Neural progenitor cell (in vitro differentiated cells): ENCODE measurements around the gene KPTN. TPM values are rescaled to one million over a fixed set of nuclear protein-coding genes. Genes with fewer than 3 reads are reported as not detected.

Experiments used
- DNase-seq: peaks from one replicate; pipeline ENCODE4 v3.0.0-alpha.2; 2016; ENCODE audit warnings: low spot score
- H2AFZ ChIP-seq: fragments of 200-600 bp; sonication (generic); replicated peaks from 2 replicates; pipeline ENCODE4 v1.6.1; 2016; ENCODE audit warnings: antibody characterized with exemption
- H3F3A ChIP-seq: fragments of 200-600 bp; sonication (generic); 2 replicates; pipeline ENCODE4 v1.6.1; 2016; ENCODE audit warnings: antibody characterized with exemption, low read depth
- H3K27ac ChIP-seq: fragments of 200-600 bp; sonication (generic); 2 replicates; pipeline ENCODE4 v1.5.1; 2016; ENCODE audit warnings: mild to moderate bottlenecking
- H3K27me3 ChIP-seq: fragments of 200-600 bp; sonication (generic); 2 replicates; pipeline ENCODE4 v1.6.1; 2016; ENCODE audit warnings: mild to moderate bottlenecking, moderate library complexity
- H3K36me3 ChIP-seq: fragments of 200-600 bp; sonication (generic); 2 replicates; pipeline ENCODE4 v1.5.1; 2016
- H3K4me1 ChIP-seq: fragments of 200-600 bp; sonication (generic); 2 replicates; pipeline ENCODE4 v1.6.1; 2016; ENCODE audit warnings: mixed run types
- H3K4me2 ChIP-seq: fragments of 200-600 bp; sonication (generic); 2 replicates; pipeline ENCODE4 v1.6.1; 2016
- H3K4me3 ChIP-seq: fragments of 200-600 bp; sonication (generic); 2 replicates; pipeline ENCODE4 v1.5.1; 2016
- H3K79me2 ChIP-seq: fragments of 200-600 bp; sonication (generic); 2 replicates; pipeline ENCODE4 v1.6.1; 2016; ENCODE audit warnings: low read depth
- H3K9ac ChIP-seq: fragments of 200-600 bp; sonication (generic); 2 replicates; pipeline ENCODE4 v1.6.1; 2016
- H3K9me3 ChIP-seq: fragments of 200-600 bp; sonication (generic); 2 replicates; pipeline ENCODE4 v1.5.1; 2016; ENCODE audit warnings: low read depth
- H4K20me1 ChIP-seq: fragments of 200-600 bp; sonication (generic); 2 replicates; pipeline ENCODE4 v1.6.1; 2016; ENCODE audit warnings: low read depth
- H3K27ac Mint-ChIP-seq: 3 replicates; pipeline ENCODE4 v1.8.0; 2021; ENCODE audit warnings: mixed read lengths
- H3K27me3 Mint-ChIP-seq: 2 replicates; pipeline ENCODE4 v1.8.0; 2022; ENCODE audit warnings: low read depth, mild to moderate bottlenecking, inconsistent platforms, moderate library complexity, mixed read lengths; ENCODE audit not compliant: insufficient read depth
- H3K36me3 Mint-ChIP-seq: 3 replicates; pipeline ENCODE4 v1.8.0; 2021; ENCODE audit warnings: mixed read lengths
- H3K4me1 Mint-ChIP-seq: 3 replicates; pipeline ENCODE4 v1.8.0; 2021; ENCODE audit warnings: mixed read lengths
- H3K4me3 Mint-ChIP-seq: 3 replicates; pipeline ENCODE4 v1.8.0; 2021; ENCODE audit warnings: mild to moderate bottlenecking, moderate library complexity, mixed read lengths
- H3K9me3 Mint-ChIP-seq: 3 replicates; pipeline ENCODE4 v1.8.0; 2020; ENCODE audit warnings: mixed read lengths
- CTCF ChIP-seq: fragments of 200-600 bp; sonication (generic); IDR thresholded peaks from 2 replicates; pipeline ENCODE4 v1.5.1; 2017; ENCODE audit warnings: antibody characterized with exemption, mild to moderate bottlenecking
- EZH2 ChIP-seq: fragments of 200-600 bp; sonication (generic); IDR thresholded peaks from 2 replicates; pipeline ENCODE4 v1.6.1; 2017; ENCODE audit warnings: antibody characterized with exemption, mild to moderate bottlenecking, moderate library complexity
- EZH2phosphoT487 ChIP-seq: fragments of 200-600 bp; sonication (generic); IDR thresholded peaks from 2 replicates; pipeline ENCODE4 v1.6.1; 2017; ENCODE audit warnings: antibody characterized with exemption
- total RNA-seq: library from RNA; depleted of rRNA; stranded (reverse); fragments of >200 nt; gene quantifications from 2 replicates; pipeline ENCODE4 v1.2.3, GENCODE V29; 2015; ENCODE audit warnings: low replicate concordance

The KPTN gene
- total RNA-seq, 1 donor from 2014 or later, result 18.1 TPM

DNA sequence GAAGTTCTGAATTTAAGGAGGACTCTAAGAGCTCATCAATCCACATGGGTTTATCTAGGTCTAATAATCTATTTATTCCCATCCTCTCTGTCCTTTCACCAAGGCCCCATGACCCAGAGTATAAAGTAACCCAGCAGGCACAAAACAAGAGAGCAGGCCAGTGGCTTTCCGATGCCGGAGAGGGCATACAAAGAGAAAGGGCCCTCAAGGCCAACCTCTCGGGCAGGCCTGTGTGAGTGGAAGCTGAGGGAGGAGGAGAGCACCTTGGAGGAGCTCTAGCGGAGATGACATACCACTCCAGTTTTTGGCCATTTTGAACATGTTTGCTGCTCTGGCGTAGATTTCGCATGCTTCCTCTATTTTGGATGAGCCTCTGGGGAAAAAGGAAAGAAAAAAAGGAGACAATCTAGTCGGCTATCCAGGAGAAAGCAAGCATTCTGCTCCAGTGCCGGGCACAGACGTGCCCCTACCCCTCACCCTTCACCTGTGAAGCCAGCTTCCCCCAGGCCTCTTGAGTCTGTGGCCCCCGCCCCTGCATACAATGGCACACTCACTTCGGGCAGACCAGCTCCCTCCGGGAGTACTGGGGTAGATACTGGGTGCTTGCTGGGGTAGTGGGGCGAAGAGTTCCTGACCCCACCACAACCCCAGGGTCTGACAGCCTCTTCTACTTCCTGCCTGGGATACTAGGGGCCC lies 19.3 kb upstream of the KPTN start:
- peaks cover 2% of the 10 kb centered on the region for H3K36me3 Mint-ChIP-seq
- Histone ChIP-seq H3K27me3 (no peaks in the 10 kb centered on the region), H3K9me3 (no peaks in the 10 kb centered on the region), H3F3A (peaks cover under 1% of the 10 kb centered on the region), H3K36me3 (no peaks in the 10 kb centered on the region), H2AFZ (no peak overlapping the region), H3K27ac (no peak overlapping the region), H3K79me2 (peaks cover 27% of the 10 kb centered on the region), H3K4me1 (peaks cover 6% of the 10 kb centered on the region), H4K20me1 (peaks cover 18% of the 10 kb centered on the region), H3K4me2 (no peak overlapping the region), H3K4me3 (no peak overlapping the region), H3K9ac (no peak overlapping the region)
- no peaks in the 10 kb centered on the region for H3K9me3 Mint-ChIP-seq
- H3K27me3 Mint-ChIP-seq, result peaks cover 6% of the 10 kb centered on the region
- peaks cover 2% of the 10 kb centered on the region for H3K4me1 Mint-ChIP-seq
- DNase-seq, result no peak
- TF ChIP-seq EZH2 (no peak), CTCF (no peak), EZH2phosphoT487 (no peak)
- no peak overlapping the region for H3K4me3 Mint-ChIP-seq
- no peak overlapping the region for H3K27ac Mint-ChIP-seq

DNA sequence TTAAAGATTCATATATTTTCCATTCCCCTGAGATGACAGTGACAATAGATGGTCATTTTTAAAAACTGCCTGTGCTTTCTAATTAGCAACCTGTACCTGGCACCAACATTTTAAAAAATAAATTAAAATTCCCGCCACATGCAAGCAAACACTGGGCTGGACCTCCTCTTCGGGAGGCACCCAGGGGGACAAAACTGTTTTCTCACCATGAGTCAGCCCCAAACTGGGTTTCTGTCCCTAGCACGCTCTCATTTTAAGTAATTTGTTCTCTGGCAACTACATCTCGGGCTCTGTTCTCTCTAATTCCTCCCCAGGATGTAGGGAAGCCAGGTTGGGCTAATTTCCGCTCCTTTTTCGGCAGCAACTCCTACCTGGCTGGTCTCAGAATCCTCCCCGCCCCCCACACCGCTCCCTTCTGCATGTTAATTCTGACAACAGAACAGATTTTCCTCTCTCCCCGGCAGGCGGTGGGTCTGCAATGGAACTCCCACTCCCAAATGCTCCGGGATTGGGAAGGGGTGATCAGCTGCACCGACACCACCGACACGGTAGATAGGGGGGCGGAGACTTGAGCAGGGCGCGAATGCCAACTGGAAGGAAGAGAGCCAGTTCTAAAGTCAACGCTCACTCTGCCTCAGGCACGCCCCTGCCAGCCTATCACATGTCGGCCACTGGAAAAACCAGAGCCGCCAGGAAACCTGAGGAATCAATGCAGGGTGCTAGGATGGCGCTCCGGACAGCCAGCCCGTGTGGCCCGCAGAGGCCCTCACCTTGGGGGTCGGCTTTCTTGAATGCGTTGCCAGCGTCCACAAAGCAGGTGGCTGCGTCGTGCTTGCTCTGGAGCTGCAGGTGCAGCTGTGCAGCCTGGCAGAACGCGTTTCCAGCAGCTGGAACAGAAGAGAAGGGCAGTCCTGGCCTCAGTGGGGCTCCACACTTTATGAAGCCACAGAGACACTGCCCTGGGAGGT lies 16.1 kb upstream of the KPTN start:
- Histone ChIP-seq H3K36me3 (no peaks in the 10 kb centered on the region), H2AFZ (no peak overlapping the region), H3K27me3 (no peaks in the 10 kb centered on the region), H4K20me1 (no peaks in the 10 kb centered on the region), H3K4me2 (no peak overlapping the region), H3F3A (no peaks in the 10 kb centered on the region), H3K4me3 (no peak overlapping the region), H3K4me1 (no peaks in the 10 kb centered on the region), H3K27ac (no peak overlapping the region), H3K79me2 (peaks cover 6% of the 10 kb centered on the region), H3K9me3 (no peaks in the 10 kb centered on the region), H3K9ac (no peak overlapping the region)
- Mint-ChIP-seq H3K27me3 (peaks cover 6% of the 10 kb centered on the region), H3K36me3 (peaks cover 2% of the 10 kb centered on the region), H3K4me1 (no peaks in the 10 kb centered on the region), H3K9me3 (no peaks in the 10 kb centered on the region), H3K4me3 (no peak overlapping the region), H3K27ac (no peak overlapping the region)
- no peak for TF ChIP-seq EZH2phosphoT487
- no peak for TF ChIP-seq CTCF
- no peak for TF ChIP-seq EZH2
- no peak for DNase-seq

DNA sequence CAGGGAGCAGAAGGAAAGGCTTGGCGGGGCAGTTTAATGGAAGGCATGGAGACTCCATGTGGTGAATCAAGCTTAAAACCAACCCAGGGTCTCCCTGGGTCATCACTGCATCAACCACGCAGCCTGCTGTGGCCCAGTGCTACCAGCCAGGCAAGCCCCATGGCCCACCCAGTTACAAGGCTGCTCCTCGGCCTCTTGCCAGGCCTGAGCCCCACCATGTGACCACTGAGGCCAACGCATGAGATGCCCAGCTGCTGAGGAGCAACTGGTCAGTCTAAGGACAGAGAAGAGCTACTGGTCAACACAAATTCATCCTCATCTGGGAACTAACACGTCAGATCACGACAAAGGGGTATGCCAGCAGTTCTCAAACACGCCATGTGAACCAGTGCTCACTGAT lies 15.4 kb upstream of the KPTN start:
- no peak for DNase-seq
- Histone ChIP-seq H3K79me2 (no peaks in the 10 kb centered on the region), H3F3A (no peaks in the 10 kb centered on the region), H3K4me1 (no peaks in the 10 kb centered on the region), H3K4me3 (no peak overlapping the region), H3K27ac (no peak overlapping the region), H4K20me1 (no peaks in the 10 kb centered on the region), H3K9me3 (no peaks in the 10 kb centered on the region), H2AFZ (no peak overlapping the region), H3K9ac (no peak overlapping the region), H3K36me3 (no peaks in the 10 kb centered on the region), H3K4me2 (no peak overlapping the region), H3K27me3 (no peaks in the 10 kb centered on the region)
- Mint-ChIP-seq H3K36me3 (peaks cover 2% of the 10 kb centered on the region), H3K4me3 (no peak overlapping the region), H3K27me3 (peaks cover 6% of the 10 kb centered on the region), H3K27ac (no peak overlapping the region), H3K9me3 (no peaks in the 10 kb centered on the region), H3K4me1 (no peaks in the 10 kb centered on the region)
- TF ChIP-seq CTCF, result no peak
- TF ChIP-seq EZH2phosphoT487, result no peak
- no peak for TF ChIP-seq EZH2
